H1 (cell line): Measurements from ENCODE around the gene DAZL. TPM values are rescaled to one million over a fixed set of nuclear protein-coding genes. Genes with fewer than 3 reads are reported as not detected.

ENCODE experiments used
- ASH2L ChIP-seq: fragments of 200-600, 300-600 bp; sonication (generic); IDR thresholded peaks from one replicate; pipeline ENCODE4 v1.7.1; 2017; ENCODE audit warnings: low read length
- ATF3 ChIP-seq: IDR thresholded peaks from 2 replicates; pipeline ENCODE4 v1.6.1; 2011; ENCODE audit warnings: low read depth, mild to moderate bottlenecking, low read length; ENCODE audit not compliant: insufficient read depth
- BCL11A ChIP-seq, 2 experiments: IDR thresholded peaks; one replicate each; pipeline ENCODE4 v1.6.1; 2011; ENCODE audit warnings: low read depth in 2 of 2, low read length in 2 of 2, mild to moderate bottlenecking in 2 of 2
- CEBPB ChIP-seq: IDR thresholded peaks from 2 replicates; pipeline ENCODE4 v1.6.1; 2012; ENCODE audit warnings: low read depth, low read length
- HDAC6 ChIP-seq: IDR thresholded peaks from one replicate; pipeline ENCODE4 v1.7.1; 2012; ENCODE audit warnings: low read depth, mild to moderate bottlenecking, inconsistent platforms, low read length, moderate library complexity
- POLR2A ChIP-seq, 2 experiments: IDR thresholded peaks; 1 replicate in 1 of 2; 2 replicates in 1 of 2; pipeline ENCODE4 v1.6.1; 2011; ENCODE audit warnings: low read depth in 2 of 2, low read length in 2 of 2, mild to moderate bottlenecking in 2 of 2; ENCODE audit errors: control extremely low read depth in 1 of 2
- RBBP5 ChIP-seq: IDR thresholded peaks from 2 replicates; pipeline ENCODE4 v1.7.1; 2012; ENCODE audit warnings: low read depth, mild to moderate bottlenecking, inconsistent platforms, low read length, moderate library complexity, borderline replicate concordance
- RFX5 ChIP-seq: IDR thresholded peaks from 2 replicates; pipeline ENCODE4 v1.6.1; 2011; ENCODE audit warnings: low read depth, low read length, improper control_type of control experiment, borderline replicate concordance
- SUZ12 ChIP-seq: fragments of 200-600 bp; sonication (generic); IDR thresholded peaks from 2 replicates; pipeline ENCODE4 v1.6.1; 2012; ENCODE audit warnings: mild to moderate bottlenecking, inconsistent platforms, low read length, moderate library complexity, mixed read lengths
- TCF12 ChIP-seq: IDR thresholded peaks from 2 replicates; pipeline ENCODE4 v1.6.1; 2011; ENCODE audit warnings: low read depth, mild to moderate bottlenecking, low read length
- polyA plus RNA-seq, 7 experiments: library from polyadenylated mRNA; depleted of rRNA in 3 of 7; stranded (reverse) in 5 of 7; unstranded in 2 of 7; fragments of >200 nt in 5 of 7; fragments of 200-250 nt in 2 of 7; gene quantifications; 1 replicate in 5 of 7; 2 replicates in 1 of 7; 4 replicates in 1 of 7; pipeline versions ENCODE4 v1.2.1 to v1.2.3, GENCODE V29; 2011 to 2013; ENCODE audit warnings: missing spikeins in 2 of 7, mixed read lengths in 2 of 7
- total RNA-seq: library from RNA; stranded (reverse); fragmentation: NEBNext Ultra II Directional; extraction: Animal tissue kit (Norgen Biotek cat#: 25700); gene quantifications from 2 replicates; pipeline ENCODE4 v1.2.1, GENCODE V29; 2021

The DAZL gene
- total and polyA plus RNA-seq, 2 of the 8 experiments (the other 6 are each of a cell fraction or from before 2014, with no cell fraction given) = 3.4 to 5.9 TPM

GRCh38 chr3:16607718-16608117, 2.5 kb upstream of the DAZL start (continued):
- no peak for TF ChIP-seq RBBP5
- no peak for TF ChIP-seq ATF3
- TF ChIP-seq SUZ12 = no peak
- TF ChIP-seq BCL11A (IDR thresholded peaks at IDR 0.05; ENCODE audit: low read depth in 2 of 2, low read length in 2 of 2) = no peak
- no peak for TF ChIP-seq HDAC6
- no peak for TF ChIP-seq ASH2L
- TF ChIP-seq TCF12 = no peak
- TF ChIP-seq CEBPB = no peak
- no peak for TF ChIP-seq POLR2A (IDR thresholded peaks at IDR 0.05; ENCODE audit: control extremely low read depth in 1 of 2, low read depth in 2 of 2, low read length in 2 of 2)
- TF ChIP-seq RFX5 = no peak
